Measurements from ENCODE around the gene DHCR7. TPM values are rescaled to one million over a fixed set of nuclear protein-coding genes. Genes with fewer than 3 reads are reported as not detected.

The DHCR7 gene
- total RNA-seq, 3 donors from 2014 or later (not counting 1 experiment from before 2014, with no cell fraction given), result 12.5 to 18.1 (median 15.9) TPM

GRCh38 chr11:71474771-71475483, 26.7 kb upstream of the DHCR7 start:
- no peak for TF ChIP-seq CTCF (IDR thresholded peaks at IDR 0.05)
- DNase-seq (no peak), ATAC-seq (no peak)
- intact Hi-C loops (cut with micrococcal nuclease), result no loop called here
- Mint-ChIP-seq H3K9me3 (no peaks in the 10 kb centered on the region), H3K4me3 (no peak overlapping the region), H3K27me3 (ENCODE audit: low read depth in 2 of 2) (no peaks in the 10 kb centered on the region), H3K36me3 (no peaks in the 10 kb centered on the region), H3K27ac (no peak overlapping the region), H3K4me1 (peaks cover 0 to 6% of the 10 kb centered on the region in 2 donors)
- H3K27me3 ChIP-seq (ENCODE audit: control insufficient read depth, insufficient read depth, low read length), result no peaks in the 10 kb centered on the region
- no peaks in the 10 kb centered on the region for H3K4me1 ChIP-seq (ENCODE audit: control insufficient read depth, insufficient read depth, low read length)
- no peak overlapping the region for H3K27ac ChIP-seq (ENCODE audit: low read length)
- H3K36me3 ChIP-seq (ENCODE audit: control insufficient read depth, insufficient read depth, low read length), result peaks cover 68% of the 10 kb centered on the region
- WGBS (ENCODE audit: insufficient coverage), result 97% methylated on average over 26 of the region's 26 CpGs
- H3K9me3 ChIP-seq (ENCODE audit: control insufficient read depth, insufficient read depth, low read length), result no peaks in the 10 kb centered on the region
- no peak overlapping the region for H3K4me3 ChIP-seq (ENCODE audit: low read length)

GRCh38 chr11:71474141-71474770, 26.1 kb upstream of the DHCR7 start:
- WGBS (ENCODE audit: insufficient coverage), result 98% methylated on average over 25 of the region's 27 CpGs
- Histone ChIP-seq H3K36me3 (ENCODE audit: control insufficient read depth, insufficient read depth, low read length) (peaks cover 68% of the 10 kb centered on the region), H3K9me3 (ENCODE audit: control insufficient read depth, insufficient read depth, low read length) (no peaks in the 10 kb centered on the region), H3K27ac (ENCODE audit: low read length) (no peak overlapping the region), H3K4me1 (ENCODE audit: control insufficient read depth, insufficient read depth, low read length) (no peaks in the 10 kb centered on the region), H3K4me3 (ENCODE audit: low read length) (no peak overlapping the region), H3K27me3 (ENCODE audit: control insufficient read depth, insufficient read depth, low read length) (no peaks in the 10 kb centered on the region)
- Mint-ChIP-seq H3K4me3 (no peak overlapping the region), H3K27ac (no peak overlapping the region), H3K9me3 (no peaks in the 10 kb centered on the region), H3K36me3 (no peaks in the 10 kb centered on the region), H3K4me1 (peaks cover 0 to 6% of the 10 kb centered on the region in 2 donors), H3K27me3 (ENCODE audit: low read depth in 2 of 2) (no peaks in the 10 kb centered on the region)
- no peak for DNase-seq
- no peak for ATAC-seq
- intact Hi-C loops (cut with micrococcal nuclease), result no loop called here
- no peak for TF ChIP-seq CTCF (IDR thresholded peaks at IDR 0.05)

- no peak for ATAC-seq
- Histone ChIP-seq H3K9me3 (ENCODE audit: control insufficient read depth, insufficient read depth, low read length) (no peaks in the 10 kb centered on the region), H3K36me3 (ENCODE audit: control insufficient read depth, insufficient read depth, low read length) (peaks cover 63% of the 10 kb centered on the region), H3K4me3 (ENCODE audit: low read length) (no peak overlapping the region), H3K4me1 (ENCODE audit: control insufficient read depth, insufficient read depth, low read length) (no peaks in the 10 kb centered on the region), H3K27ac (ENCODE audit: low read length) (no peak overlapping the region), H3K27me3 (ENCODE audit: control insufficient read depth, insufficient read depth, low read length) (no peaks in the 10 kb centered on the region)
- H3K4me3 Mint-ChIP-seq, result no peak overlapping the region
- no peak overlapping the region for H3K27ac Mint-ChIP-seq
- WGBS (ENCODE audit: insufficient coverage), result 98% methylated on average over 14 of the region's 14 CpGs
- H3K9me3 Mint-ChIP-seq, result no peaks in the 10 kb centered on the region
- no peak for TF ChIP-seq CTCF (IDR thresholded peaks at IDR 0.05)
- no peak for DNase-seq
- H3K4me1 Mint-ChIP-seq, result peaks cover 0 to 6% of the 10 kb centered on the region in 2 donors
- H3K36me3 Mint-ChIP-seq, result no peaks in the 10 kb centered on the region
- no peaks in the 10 kb centered on the region for H3K27me3 Mint-ChIP-seq (ENCODE audit: low read depth in 2 of 2)
- intact Hi-C loops (cut with micrococcal nuclease), result no loop called here
Observed at GRCh38 chr11:71473793-71474080, 25.5 kb upstream of the DHCR7 start.
